CD4-positive, alpha-beta T cell (primary cell): ENCODE data around the gene OSMR. TPM values are rescaled to one million over a fixed set of nuclear protein-coding genes. Genes with fewer than 3 reads are reported as not detected.

ENCODE experiments used
- ATAC-seq: fragments of 200-7000 bp; cut with Tn5 transposase; one replicate; pipeline ENCODE4 v1.10.0; 2022; ENCODE audit warnings: mild to moderate bottlenecking; ENCODE audit not compliant: poor library complexity
- CTCF ChIA-PET: fragments of 350-600 bp; sonication (Branson Sonifier 250); formaldehyde crosslinking; loops from one replicate; lab custom pipeline; 2021; ENCODE audit warnings: antibody characterized with exemption, inconsistent platforms; lab: Charles Lee
- POLR2A ChIA-PET: fragments of 350-600 bp; sonication (Branson Sonifier 250); formaldehyde crosslinking; loops from one replicate; lab custom pipeline; 2021; ENCODE audit warnings: antibody characterized with exemption, inconsistent platforms; lab: Charles Lee
- DNase-seq, 14 experiments: peaks; one replicate each; pipeline ENCODE4 v3.0.0-alpha.2; 2013 to 2020; ENCODE audit warnings: mixed read lengths in 2 of 14
- H3K27ac ChIP-seq, 2 donors: one replicate each; pipeline versions ENCODE4 v1.5.1 to v1.7.0; 2013; ENCODE audit warnings: low read length in 2 of 2, low read depth in 1 of 2, mild to moderate bottlenecking in 1 of 2
- H3K27me3 ChIP-seq, 2 experiments: 1 replicate in 1 of 2; 2 replicates in 1 of 2; pipeline versions ENCODE4 v1.6.1 to v1.7.0; 2013; ENCODE audit warnings: low read length in 2 of 2, control low read depth in 1 of 2, mild to moderate bottlenecking in 1 of 2, moderate library complexity in 1 of 2; ENCODE audit not compliant: insufficient read depth in 2 of 2, control insufficient read depth in 1 of 2
- H3K36me3 ChIP-seq: one replicate; pipeline ENCODE4 v1.6.1; 2013; ENCODE audit warnings: low read length, control low read depth; ENCODE audit not compliant: insufficient read depth
- H3K4me1 ChIP-seq: one replicate; pipeline ENCODE4 v1.6.1; 2013; ENCODE audit warnings: low read length, control low read depth; ENCODE audit not compliant: insufficient read depth
- H3K4me3 ChIP-seq: one replicate; pipeline ENCODE4 v1.5.1; 2013; ENCODE audit warnings: mild to moderate bottlenecking, low read length, moderate library complexity
- H3K9me3 ChIP-seq, 2 experiments: 1 replicate in 1 of 2; 2 replicates in 1 of 2; pipeline versions ENCODE4 v1.6.1 to v1.7.0; 2013; ENCODE audit warnings: low read length in 2 of 2, mild to moderate bottlenecking in 2 of 2, control low read depth in 1 of 2, moderate library complexity in 1 of 2; ENCODE audit not compliant: control insufficient read depth in 1 of 2, insufficient read depth in 1 of 2
- H3K27ac Mint-ChIP-seq: one replicate; pipeline ENCODE4 v1.8.0; 2020; ENCODE audit warnings: mixed read lengths
- H3K27me3 Mint-ChIP-seq: one replicate; pipeline ENCODE4 v1.8.0; 2021; ENCODE audit warnings: mixed read lengths
- H3K36me3 Mint-ChIP-seq: one replicate; pipeline ENCODE4 v1.8.0; 2021; ENCODE audit warnings: low read depth, mixed read lengths
- H3K4me1 Mint-ChIP-seq: one replicate; pipeline ENCODE4 v1.8.0; 2021; ENCODE audit warnings: low read depth, mixed read lengths
- H3K4me3 Mint-ChIP-seq: one replicate; pipeline ENCODE4 v1.8.0; 2020; ENCODE audit warnings: mild to moderate bottlenecking, mixed read lengths
- H3K9me3 Mint-ChIP-seq: one replicate; pipeline ENCODE4 v1.8.0; 2020; ENCODE audit warnings: mixed read lengths
- CTCF ChIP-seq: fragments of 200-600 bp; IDR thresholded peaks from one replicate; pipeline ENCODE4 v1.8.0; 2022; ENCODE audit warnings: antibody characterized with exemption, mild to moderate bottlenecking
- intact Hi-C, 2 experiments: fragments of 100-400 bp; cut with DNase I in 1 of 2; cut with micrococcal nuclease in 1 of 2; formaldehyde crosslinking; loops; one replicate each; pipeline versions ENCODE4 v1.15.1 to v1.9.0; 2023 to 2025; cut with DNase I, micrococcal nuclease
- total RNA-seq, 174 experiments: library from RNA in 2 of 174; stranded (reverse) in 2 of 174; gene quantifications; one replicate each; pipeline ENCODE4 v1.2.3 and lab custom pipeline; 2021 to 2026

OSMR gene
- total RNA-seq, 2 experiments from 2014 or later: not detected

GRCh38 chr5:38923661-38924451 lies 78.0 kb downstream of the OSMR start:
- intact Hi-C loops: loop anchor here (2.0 kb wide), 1 partner anchor 483 kb away; no protein-coding TSS in a partner anchor
- POLR2A ChIA-PET: no interaction called here

GRCh38 chr5:38925154-38925925 lies 79.5 kb downstream of the OSMR start:
- ChIA-PET POLR2A (no interaction called here), CTCF (no interaction called here)
- Histone ChIP-seq H3K4me1 (no peaks in the 10 kb centered on the region), H3K27ac (no peak overlapping the region), H3K4me3 (no peak overlapping the region), H3K9me3 (peaks cover 0 to 4% of the 10 kb centered on the region in 2 experiments), H3K27me3 (peaks cover 0 to 7% of the 10 kb centered on the region in 2 experiments), H3K36me3 (no peaks in the 10 kb centered on the region)
- ATAC-seq (no peak), DNase-seq (no peak)
- TF ChIP-seq CTCF: no peak
- no peak overlapping the region for H3K27ac Mint-ChIP-seq
- intact Hi-C loops: no loop called here
- H3K27me3 Mint-ChIP-seq: peaks cover 30% of the 10 kb centered on the region
- H3K4me1 Mint-ChIP-seq: no peaks in the 10 kb centered on the region
- no peaks in the 10 kb centered on the region for H3K9me3 Mint-ChIP-seq
- no peak overlapping the region for H3K4me3 Mint-ChIP-seq
- no peaks in the 10 kb centered on the region for H3K36me3 Mint-ChIP-seq

More at GRCh38 chr5:38923661-38924451, 78.0 kb downstream of the OSMR start:
- Histone ChIP-seq H3K9me3 (peaks cover 0 to 4% of the 10 kb centered on the region in 2 experiments), H3K27me3 (peaks cover 0 to 7% of the 10 kb centered on the region in 2 experiments), H3K4me3 (no peak overlapping the region), H3K27ac (no peak overlapping the region), H3K36me3 (no peaks in the 10 kb centered on the region), H3K4me1 (no peaks in the 10 kb centered on the region)
- Mint-ChIP-seq H3K27me3 (peaks cover 44% of the 10 kb centered on the region), H3K36me3 (no peaks in the 10 kb centered on the region), H3K4me3 (no peak overlapping the region), H3K9me3 (no peaks in the 10 kb centered on the region), H3K27ac (no peak overlapping the region), H3K4me1 (no peaks in the 10 kb centered on the region)
- DNase-seq: no peak
- ATAC-seq: no peak
- CTCF ChIA-PET: no interaction called here
- no peak for TF ChIP-seq CTCF

GRCh38 chr5:38926121-38926520 lies 80.3 kb downstream of the OSMR start:
- H3K36me3 Mint-ChIP-seq: no peaks in the 10 kb centered on the region
- Histone ChIP-seq H3K4me1 (no peaks in the 10 kb centered on the region), H3K27me3 (peaks cover 0 to 7% of the 10 kb centered on the region in 2 experiments), H3K4me3 (no peak overlapping the region), H3K27ac (no peak overlapping the region), H3K36me3 (no peaks in the 10 kb centered on the region), H3K9me3 (peaks cover 0 to 4% of the 10 kb centered on the region in 2 experiments)
- no peak for TF ChIP-seq CTCF
- no peak overlapping the region for H3K27ac Mint-ChIP-seq
- POLR2A ChIA-PET: no interaction called here
- H3K4me3 Mint-ChIP-seq: no peak overlapping the region
- CTCF ChIA-PET: no interaction called here
- intact Hi-C loops: no loop called here
- no peaks in the 10 kb centered on the region for H3K9me3 Mint-ChIP-seq
- DNase-seq (no peak), ATAC-seq (no peak)
- H3K27me3 Mint-ChIP-seq: peaks cover 29% of the 10 kb centered on the region
- no peaks in the 10 kb centered on the region for H3K4me1 Mint-ChIP-seq
